Measurements from ENCODE around the gene FKBP15. TPM values are rescaled to one million over a fixed set of nuclear protein-coding genes. Genes with fewer than 3 reads are reported as not detected.

The FKBP15 gene
- total RNA-seq, 1 donor from 2014 or later, result 30.2 TPM

GRCh38 chr9:113235701-113236255, 14.7 kb upstream of the FKBP15 start:
- DNase-seq (ENCODE audit: low read depth), result peak; percentile 11

GRCh38 chr9:113231701-113232100, 10.6 kb upstream of the FKBP15 start:
- no peak for DNase-seq (ENCODE audit: low read depth)

- no peak for DNase-seq (ENCODE audit: low read depth)
Observed at GRCh38 chr9:113228130-113228665, 7.1 kb upstream of the FKBP15 start.

- DNase-seq (ENCODE audit: low read depth), result no peak
Observed at GRCh38 chr9:113227436-113227835, 6.4 kb upstream of the FKBP15 start.

DNA sequence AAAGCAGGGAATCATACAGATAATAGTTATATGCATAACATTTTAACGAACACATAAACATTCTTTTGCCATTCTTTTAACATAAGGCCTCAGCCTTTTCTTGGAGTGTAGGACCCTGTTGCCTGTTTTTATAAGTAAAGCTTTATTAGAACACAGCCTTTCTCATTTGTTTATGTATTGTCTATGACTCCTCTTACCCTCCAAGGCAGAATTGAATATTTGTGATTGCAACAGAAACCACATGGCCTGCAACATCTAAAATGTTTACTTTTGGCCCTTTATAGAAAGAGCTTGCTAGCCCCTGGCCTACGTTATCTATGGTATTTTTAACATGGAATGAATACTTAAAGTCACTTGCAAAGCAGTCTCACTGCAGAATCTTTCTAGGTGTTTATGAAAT, 2.9 kb upstream of the FKBP15 start:
- DNase-seq (ENCODE audit: low read depth), result no peak

- DNase-seq (ENCODE audit: low read depth), result peak; percentile 45
Observed at GRCh38 chr9:113222482-113222841, 1.4 kb upstream of the FKBP15 start.

DNA sequence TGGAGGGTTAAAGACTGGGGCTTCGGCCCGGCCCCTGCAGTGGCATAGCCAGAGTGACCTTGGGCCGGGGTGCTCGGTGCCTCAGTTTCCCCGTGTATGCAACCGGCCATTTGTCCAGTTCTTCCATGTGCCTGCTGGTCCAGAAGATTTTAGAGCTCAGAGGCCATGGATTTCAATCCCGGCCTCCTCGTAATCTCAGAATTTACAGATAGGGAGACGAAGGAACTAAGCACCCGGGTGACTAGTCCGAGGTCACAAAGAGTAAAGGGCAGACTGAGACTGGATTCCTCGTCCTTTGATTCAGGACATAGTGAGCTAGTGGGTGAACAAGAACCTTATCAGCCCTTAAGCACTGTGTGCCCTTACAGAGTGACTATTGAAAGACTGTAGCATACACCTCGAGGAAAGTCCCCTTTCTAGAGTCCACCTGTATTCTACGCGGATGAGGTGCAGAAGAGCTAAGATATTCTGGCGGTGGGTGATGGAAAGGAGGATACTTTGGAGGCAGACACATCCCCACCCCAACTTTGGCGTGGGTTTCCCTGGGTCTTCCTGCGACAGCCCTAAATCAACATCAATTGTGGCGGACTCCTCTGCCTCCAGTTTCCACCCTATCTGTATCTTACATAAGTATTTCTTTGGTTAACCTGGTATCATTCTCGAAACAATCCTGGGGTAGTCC, 864 bp upstream of the FKBP15 start:
- DNase-seq (ENCODE audit: low read depth), result peak; percentile 14

DNA sequence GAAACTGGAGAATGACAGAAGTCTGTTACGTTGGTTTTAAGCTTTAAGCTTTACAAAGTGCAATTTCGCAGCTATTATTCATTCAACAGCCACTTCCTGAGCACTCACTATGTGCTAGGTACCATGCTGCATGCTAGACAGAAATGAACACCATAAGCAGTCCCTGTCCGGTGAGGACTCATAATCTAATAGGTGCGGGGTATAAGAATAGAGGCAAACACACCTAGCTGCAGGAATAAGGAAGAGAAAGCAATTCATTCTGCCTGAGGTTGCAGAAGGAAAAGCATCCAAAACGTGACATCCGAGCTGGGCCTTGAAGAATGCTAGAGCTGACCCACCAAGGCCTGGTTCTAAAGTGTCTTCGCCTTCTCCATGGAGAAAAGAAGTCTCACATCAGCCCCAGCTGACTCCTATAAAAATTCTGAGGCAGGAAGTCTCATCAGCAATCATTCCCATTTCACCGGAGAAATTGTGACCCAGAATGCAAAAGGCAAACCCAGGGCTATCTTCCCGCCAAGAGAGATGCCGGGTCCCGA, 542 bp downstream of the FKBP15 start:
- DNase-seq (ENCODE audit: low read depth), result peak; percentile 9

GRCh38 chr9:113219969-113220368, 1.1 kb downstream of the FKBP15 start:
- peak; percentile 64 for DNase-seq (ENCODE audit: low read depth)

DNA sequence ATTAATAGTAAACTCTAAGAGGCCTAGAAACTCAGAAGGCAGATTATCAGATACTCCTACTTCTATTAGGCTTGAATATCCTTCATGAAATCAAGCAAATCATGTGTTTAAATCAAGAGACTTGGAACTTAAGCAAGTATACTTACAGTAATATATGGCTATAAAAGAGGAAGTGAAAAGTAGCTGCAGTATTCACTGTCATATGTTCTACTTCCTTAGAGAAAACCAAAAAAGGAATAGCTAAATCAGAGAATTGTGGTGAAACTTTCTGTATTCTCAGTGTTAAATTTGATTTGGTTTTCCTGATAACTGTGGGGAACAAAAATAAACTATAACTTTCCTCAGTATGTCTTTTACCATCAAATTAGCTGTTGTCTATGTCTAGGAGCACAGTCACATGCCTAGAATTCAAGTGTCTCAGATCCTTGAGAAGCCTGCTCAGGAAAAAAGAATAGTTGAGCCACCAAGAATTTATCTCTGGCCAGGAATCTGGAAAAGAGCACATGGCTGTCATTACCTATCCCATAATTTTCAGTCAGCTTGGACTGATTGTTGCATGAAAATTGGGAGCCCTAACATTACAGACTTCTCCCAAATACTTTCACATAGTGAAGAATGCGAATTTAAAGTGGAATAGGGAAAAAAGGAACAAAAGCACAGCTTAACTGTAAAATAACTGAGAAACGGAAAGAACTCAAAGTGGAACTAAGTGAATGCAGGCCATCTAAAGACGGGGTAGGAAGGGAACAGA, 1.7 kb downstream of the FKBP15 start:
- no peak for DNase-seq (ENCODE audit: low read depth)

- DNase-seq (ENCODE audit: low read depth), result no peak
Observed at GRCh38 chr9:113216406-113216805, 4.7 kb downstream of the FKBP15 start.

DNA sequence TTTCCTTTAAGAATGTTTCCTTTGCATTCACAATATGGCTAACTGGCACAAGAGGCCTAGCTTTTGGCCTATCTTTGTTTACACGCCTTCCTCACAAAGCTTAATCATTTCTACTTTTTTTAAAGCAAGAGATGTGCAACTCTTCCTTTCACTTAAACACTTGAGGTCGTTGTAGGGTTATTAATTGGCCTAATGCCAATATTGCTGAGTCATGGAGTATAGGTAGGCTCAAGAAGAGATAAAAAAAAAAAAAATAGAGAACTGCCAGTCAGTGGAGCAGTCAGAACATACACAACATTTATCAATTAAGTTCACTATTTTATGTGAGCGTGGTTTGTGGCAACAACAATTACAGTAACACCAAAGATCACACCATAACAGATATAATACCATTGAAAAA, 5.9 kb downstream of the FKBP15 start:
- DNase-seq (ENCODE audit: low read depth), result peak; percentile 49

- no peak for DNase-seq (ENCODE audit: low read depth)
Observed at GRCh38 chr9:113210815-113211214, 10.3 kb downstream of the FKBP15 start.

- no peak for DNase-seq (ENCODE audit: low read depth)
Observed at GRCh38 chr9:113205861-113206260, 15.2 kb downstream of the FKBP15 start.

GRCh38 chr9:113205432-113205831, 15.6 kb downstream of the FKBP15 start:
- no peak for DNase-seq (ENCODE audit: low read depth)

- no peak for DNase-seq (ENCODE audit: low read depth)
Observed at GRCh38 chr9:113199683-113200329, 21.3 kb downstream of the FKBP15 start.

GRCh38 chr9:113192455-113192854, 28.6 kb downstream of the FKBP15 start:
- DNase-seq (ENCODE audit: low read depth), result no peak

GRCh38 chr9:113187929-113188595, 33.0 kb downstream of the FKBP15 start:
- peak; percentile 86 for DNase-seq (ENCODE audit: low read depth)

DNA sequence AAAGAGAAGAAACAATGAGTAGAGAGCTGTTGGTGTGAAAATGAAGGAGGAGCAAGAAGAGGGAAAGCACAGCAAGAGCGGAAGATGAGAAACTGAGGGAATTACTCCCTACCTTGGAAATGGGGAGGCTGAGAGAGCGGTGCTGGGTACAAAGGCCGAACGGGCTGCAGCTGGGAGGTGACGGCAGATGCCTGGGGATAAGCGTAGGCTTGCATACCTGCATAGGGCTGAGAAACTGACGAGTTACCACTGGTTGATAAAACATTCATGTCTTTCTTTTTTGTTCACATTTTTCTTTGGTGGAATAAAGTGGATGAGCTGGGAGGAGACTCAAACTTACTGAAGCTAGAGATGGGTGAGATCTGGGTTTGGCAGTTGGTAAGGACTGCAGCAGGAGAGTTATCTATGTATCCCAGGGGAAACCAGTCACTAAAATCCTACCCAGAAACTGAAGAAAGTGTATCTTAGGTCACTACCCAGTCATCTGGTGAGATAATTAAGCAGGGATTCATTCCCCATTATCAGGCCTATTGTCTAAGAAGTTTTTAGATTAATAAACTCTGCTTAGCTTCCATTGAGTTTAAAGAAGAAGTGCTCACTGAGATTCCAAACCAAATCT, 34.8 kb downstream of the FKBP15 start:
- no peak for DNase-seq (ENCODE audit: low read depth)

GRCh38 chr9:113185271-113185670, 35.8 kb downstream of the FKBP15 start:
- no peak for DNase-seq (ENCODE audit: low read depth)

GRCh38 chr9:113184539-113184938, 36.5 kb downstream of the FKBP15 start:
- no peak for DNase-seq (ENCODE audit: low read depth)
